Stimulated activated memory B cell treated with anti-CD40 and anti-IgM and Interleukin-4, amounts not matched to agents 10 μg/mL and 1 μg/mL and 100 μg/mL, for 72 hours (primary cell): Measurements from ENCODE around the gene UBN2.
"Not testable (repeated sequence)": the region's sequence is repeated elsewhere in the genome, so short reads cannot be mapped to it uniquely, and the experiment has no call there.

Source experiments
- ATAC-seq: fragments of 150-1000 bp; cut with Tn5 transposase; 2 replicates; pipeline ENCODE4 v1.10.0; 2021
- H3K27ac Mint-ChIP-seq: one replicate; pipeline ENCODE4 v1.8.0; 2022; ENCODE audit warnings: mild to moderate bottlenecking, mixed read lengths
- H3K27me3 Mint-ChIP-seq: one replicate; pipeline ENCODE4 v1.8.0; 2022; ENCODE audit warnings: mixed read lengths
- H3K36me3 Mint-ChIP-seq: one replicate; pipeline ENCODE4 v1.8.0; 2022; ENCODE audit warnings: mixed read lengths
- H3K4me1 Mint-ChIP-seq: one replicate; pipeline ENCODE4 v1.8.0; 2022; ENCODE audit warnings: mixed read lengths
- H3K4me3 Mint-ChIP-seq: one replicate; pipeline ENCODE4 v1.8.0; 2022; ENCODE audit warnings: mild to moderate bottlenecking, moderate library complexity, mixed read lengths
- H3K9me3 Mint-ChIP-seq: one replicate; pipeline ENCODE4 v1.8.0; 2022; ENCODE audit warnings: mixed read lengths

Gene UBN2

DNA sequence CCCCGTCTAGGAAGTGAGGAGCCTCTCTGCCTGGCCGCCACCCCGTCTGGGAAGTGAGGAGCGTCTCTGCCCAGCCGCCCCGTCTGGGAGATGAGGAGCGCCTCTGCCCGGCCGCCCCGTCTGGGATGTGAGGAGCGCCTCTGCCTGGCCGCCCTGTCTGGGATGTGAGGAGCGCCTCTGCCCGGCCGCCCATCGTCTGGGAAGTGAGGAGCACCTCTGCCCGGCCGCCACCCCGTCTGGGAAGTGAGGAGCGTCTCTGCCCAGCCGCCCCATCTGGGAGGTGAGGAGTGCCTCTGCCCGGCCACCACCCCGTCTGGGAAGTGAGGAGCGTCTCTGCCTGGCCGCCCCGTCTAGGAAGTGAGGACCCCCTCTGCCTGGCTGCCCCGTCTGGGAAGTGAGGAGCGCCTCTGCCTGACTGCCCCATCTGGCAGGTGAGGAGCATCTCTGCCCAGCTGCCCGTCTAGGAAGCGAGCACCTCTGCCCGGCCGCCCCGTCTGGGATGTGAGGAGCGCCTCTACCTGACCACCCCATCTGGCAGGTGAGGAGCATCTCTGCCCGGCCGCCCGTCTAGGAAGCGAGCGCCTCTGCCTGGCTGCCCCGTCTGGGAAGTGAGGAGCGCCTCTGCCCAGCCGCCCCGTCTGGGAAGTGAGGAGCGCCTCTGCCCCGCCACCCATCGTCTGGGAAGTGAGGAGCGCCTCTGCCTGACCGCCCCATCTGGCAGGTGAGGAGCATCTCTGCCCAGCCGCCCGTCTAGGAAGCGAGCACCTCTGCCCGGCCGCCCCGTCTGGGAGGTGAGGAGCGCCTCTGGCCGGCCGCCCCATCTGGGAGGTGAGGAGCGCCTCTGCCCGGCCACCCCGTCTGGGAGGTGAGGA, 5.5 kb upstream of the UBN2 start:
- not testable (repeated sequence) for H3K4me1 Mint-ChIP-seq, H3K9me3 Mint-ChIP-seq, ATAC-seq, H3K4me3 Mint-ChIP-seq, H3K27me3 Mint-ChIP-seq, H3K36me3 Mint-ChIP-seq
- peak overlapping the region; percentile 40 for H3K27ac Mint-ChIP-seq

DNA sequence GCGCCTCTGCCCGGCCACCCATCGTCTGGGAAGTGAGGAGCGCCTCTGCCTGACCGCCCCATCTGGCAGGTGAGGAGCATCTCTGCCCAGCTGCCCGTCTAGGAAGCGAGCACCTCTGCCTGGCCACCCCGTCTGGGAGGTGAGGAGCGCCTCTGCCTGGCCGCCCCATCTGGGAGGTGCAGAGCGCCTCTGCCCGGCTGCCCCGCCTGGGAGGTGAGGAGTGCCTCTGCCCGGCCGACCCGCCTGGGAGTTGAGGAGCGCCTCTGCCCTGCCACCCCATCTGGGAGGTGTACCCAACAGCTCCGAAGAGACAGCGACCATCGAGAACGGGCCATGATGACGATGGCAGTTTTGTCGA, 4.9 kb upstream of the UBN2 start:
- H3K9me3 Mint-ChIP-seq = not testable (repeated sequence)

DNA sequence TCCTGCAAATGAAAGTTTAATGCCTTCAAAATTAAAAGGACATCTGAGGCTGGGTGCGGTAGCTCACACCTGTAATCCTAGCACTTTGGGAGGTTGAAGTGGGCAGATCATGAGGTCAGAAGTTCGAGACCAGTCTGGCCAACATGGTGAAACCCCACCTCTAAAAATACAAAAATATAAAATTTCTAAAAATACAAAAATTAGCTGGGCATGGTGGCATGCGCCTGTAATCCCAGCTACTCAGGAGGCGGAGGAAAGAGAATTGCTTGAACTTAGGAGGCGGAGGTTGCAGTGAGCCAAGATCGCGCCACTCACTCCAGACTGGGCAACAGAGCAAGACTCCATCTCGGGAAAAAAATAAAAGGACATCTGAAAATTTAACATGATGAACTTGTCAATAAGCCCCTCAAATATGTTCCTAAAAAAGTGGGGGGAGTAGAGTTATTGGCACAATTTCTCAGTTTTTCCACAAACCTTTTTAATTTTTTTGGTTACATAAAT, 4.0 kb upstream of the UBN2 start:
- not testable (repeated sequence) for H3K36me3 Mint-ChIP-seq, ATAC-seq, H3K4me3 Mint-ChIP-seq, H3K9me3 Mint-ChIP-seq, H3K4me1 Mint-ChIP-seq, H3K27me3 Mint-ChIP-seq, H3K27ac Mint-ChIP-seq

More for the DNA sequence above, 4.9 kb upstream of the UBN2 start:
- H3K4me3 Mint-ChIP-seq, H3K27me3 Mint-ChIP-seq, ATAC-seq, H3K27ac Mint-ChIP-seq, H3K36me3 Mint-ChIP-seq, H3K4me1 Mint-ChIP-seq: not testable (repeated sequence)

DNA sequence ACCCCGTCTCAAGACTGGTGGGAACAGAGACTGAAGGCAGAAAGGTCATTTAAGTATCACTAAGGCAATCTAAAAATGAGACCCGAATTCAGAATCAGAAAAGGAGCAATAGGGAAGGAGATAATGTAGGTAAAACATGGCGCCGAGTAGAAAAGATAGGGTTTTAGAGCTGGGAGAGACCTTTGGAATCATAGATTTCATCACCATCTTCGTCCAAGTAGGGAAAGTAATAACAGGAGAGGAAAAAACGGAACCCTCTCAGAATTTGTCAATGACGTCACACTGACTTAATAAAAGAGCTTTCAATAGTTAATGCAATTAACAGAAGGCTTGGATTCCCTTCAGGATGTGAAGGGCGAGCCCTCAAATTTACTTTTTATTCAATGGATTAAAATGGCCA, 1.0 kb upstream of the UBN2 start:
- H3K4me3 Mint-ChIP-seq = peak overlapping the region; percentile 93
- H3K4me1 Mint-ChIP-seq = peaks cover 16% of the 10 kb centered on the region
- H3K9me3 Mint-ChIP-seq = no peaks in the 10 kb centered on the region
- ATAC-seq = no peak
- peaks cover 5% of the 10 kb centered on the region for H3K36me3 Mint-ChIP-seq
- peaks cover 3% of the 10 kb centered on the region for H3K27me3 Mint-ChIP-seq
- peak overlapping the region; percentile 83 for H3K27ac Mint-ChIP-seq

DNA sequence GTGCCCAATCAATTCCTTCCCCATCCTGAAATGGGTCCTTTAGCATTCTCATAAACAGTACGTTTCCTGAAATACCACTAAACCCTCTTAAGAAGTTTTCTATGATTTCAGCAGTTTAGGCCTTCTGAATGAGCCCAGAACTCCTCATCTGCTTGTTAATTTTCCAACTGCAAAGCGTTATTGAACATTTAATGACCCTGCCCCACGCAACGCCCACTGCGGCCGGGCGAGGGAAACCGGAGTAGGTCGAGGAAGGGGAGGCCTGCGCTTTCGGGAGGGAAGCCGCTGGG, 608 bp upstream of the UBN2 start:
- Mint-ChIP-seq H3K27me3 (no peaks in the 10 kb centered on the region), H3K4me3 (peak overlapping the region; percentile 93), H3K36me3 (peaks cover 5% of the 10 kb centered on the region), H3K4me1 (peaks cover 16% of the 10 kb centered on the region), H3K27ac (peak overlapping the region; percentile 83), H3K9me3 (no peaks in the 10 kb centered on the region)
- ATAC-seq = no peak

DNA sequence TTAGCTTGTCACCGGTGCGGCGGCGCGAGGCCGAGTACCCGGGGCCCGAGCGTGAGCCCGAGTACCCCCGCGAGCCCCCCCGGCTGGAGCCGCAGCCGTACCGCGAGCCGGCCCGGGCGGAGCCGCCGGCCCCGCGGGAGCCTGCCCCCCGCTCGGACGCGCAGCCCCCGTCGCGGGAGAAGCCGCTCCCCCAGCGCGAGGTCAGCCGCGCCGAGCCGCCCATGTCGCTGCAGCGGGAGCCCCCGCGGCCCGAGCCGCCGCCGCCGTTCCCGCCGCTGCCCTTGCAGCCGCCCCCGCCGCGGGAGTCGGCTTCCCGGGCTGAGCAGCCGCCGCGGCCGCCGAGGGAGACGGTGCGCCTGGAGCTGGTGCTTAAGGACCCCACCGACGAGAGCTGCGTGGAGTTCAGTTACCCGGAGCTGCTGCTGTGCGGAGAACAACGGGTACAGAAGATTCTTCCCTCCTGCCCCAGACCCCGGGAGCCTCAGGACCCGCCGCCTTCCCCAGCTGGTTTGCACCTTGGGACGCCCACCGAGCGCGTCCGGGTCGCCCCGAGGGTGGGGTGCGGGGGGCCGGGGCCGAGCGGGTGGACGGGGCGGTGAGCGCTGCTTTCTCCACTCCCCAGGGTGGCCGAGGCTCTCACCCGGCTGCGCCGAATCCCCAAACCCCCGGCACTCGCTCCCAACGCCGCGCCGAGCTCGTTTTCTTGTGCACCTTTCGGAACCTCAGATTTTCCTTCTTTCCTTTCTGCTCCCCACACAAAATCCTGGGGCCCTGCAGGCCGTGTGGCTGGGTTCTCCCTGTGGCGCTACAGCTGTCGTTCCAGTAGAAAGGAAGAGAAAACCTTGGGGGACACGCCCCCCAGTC, 708 bp downstream of the UBN2 start:
- Mint-ChIP-seq H3K27ac (peak overlapping the region; percentile 83), H3K27me3 (no peaks in the 10 kb centered on the region), H3K36me3 (peaks cover 5% of the 10 kb centered on the region), H3K4me3 (peak overlapping the region; percentile 93), H3K4me1 (peaks cover 25% of the 10 kb centered on the region), H3K9me3 (no peaks in the 10 kb centered on the region)
- ATAC-seq = peak; percentile 2

DNA sequence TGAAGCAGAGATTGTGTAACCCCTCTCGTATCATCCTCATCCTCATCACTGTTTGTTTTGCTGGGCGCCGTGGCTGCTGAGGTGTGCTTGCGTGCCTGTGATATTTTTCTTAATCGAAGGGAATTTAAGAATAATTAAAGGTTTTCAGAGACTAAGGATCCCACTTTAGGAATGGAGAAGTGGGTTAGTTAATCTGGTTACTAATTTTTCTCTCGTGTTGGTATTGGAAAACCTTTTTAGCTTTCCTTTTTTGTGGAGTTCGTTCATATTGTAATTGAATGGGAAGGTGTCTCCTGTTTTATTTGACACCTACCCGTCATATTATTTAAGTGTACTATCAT, 1.3 kb downstream of the UBN2 start:
- ATAC-seq = no peak
- no peaks in the 10 kb centered on the region for H3K27me3 Mint-ChIP-seq

DNA sequence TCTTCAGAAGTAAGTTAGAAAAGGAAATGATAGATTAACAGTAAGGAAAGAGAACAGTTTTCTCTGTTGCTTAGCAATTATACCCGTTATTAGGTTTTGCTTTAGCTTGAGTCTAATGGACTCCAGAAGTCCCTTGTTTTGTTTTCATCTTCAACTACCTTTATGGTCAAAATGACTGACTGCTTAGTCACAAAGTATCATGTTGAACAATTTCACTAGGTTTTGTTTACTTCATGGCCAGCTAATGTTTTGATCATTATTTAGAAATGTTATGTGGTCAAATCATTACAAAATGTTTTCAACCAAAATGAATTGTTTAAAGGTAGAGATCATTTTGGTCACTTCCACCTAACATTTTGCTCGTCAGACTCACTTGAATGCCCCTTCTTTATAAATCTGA, 1.9 kb downstream of the UBN2 start:
- no peak overlapping the region for H3K27ac Mint-ChIP-seq
- no peak for ATAC-seq
- H3K27me3 Mint-ChIP-seq = no peaks in the 10 kb centered on the region
- H3K4me1 Mint-ChIP-seq = peaks cover 25% of the 10 kb centered on the region
- H3K4me3 Mint-ChIP-seq = peak overlapping the region; percentile 92
- H3K36me3 Mint-ChIP-seq = peaks cover 12% of the 10 kb centered on the region
- no peaks in the 10 kb centered on the region for H3K9me3 Mint-ChIP-seq

More for the DNA sequence above, 1.3 kb downstream of the UBN2 start:
- Mint-ChIP-seq H3K9me3 (no peaks in the 10 kb centered on the region), H3K4me3 (peak overlapping the region; percentile 92), H3K4me1 (peaks cover 25% of the 10 kb centered on the region), H3K36me3 (peaks cover 6% of the 10 kb centered on the region), H3K27ac (peak overlapping the region; percentile 79)

DNA sequence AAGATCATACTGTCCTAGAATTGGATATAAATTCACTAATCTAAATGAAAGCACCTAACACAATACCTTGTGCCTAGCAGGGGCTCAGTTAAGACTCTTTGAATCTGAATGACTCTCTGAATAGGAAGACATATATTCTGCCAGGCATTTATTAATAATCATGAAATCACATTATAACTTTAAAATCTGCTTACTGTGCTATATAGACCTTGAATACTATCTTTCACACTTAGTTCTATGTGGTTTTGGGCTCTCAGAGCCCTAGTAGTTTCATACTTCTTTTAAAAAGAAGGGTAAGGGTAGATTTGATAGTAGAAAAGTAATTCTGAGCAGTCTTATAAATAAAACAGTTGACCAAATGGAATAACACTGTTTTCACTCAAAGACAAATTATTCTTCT, 10.2 kb downstream of the UBN2 start:
- Mint-ChIP-seq H3K27ac (no peak overlapping the region), H3K4me1 (peaks cover 2% of the 10 kb centered on the region), H3K9me3 (no peaks in the 10 kb centered on the region), H3K4me3 (no peak overlapping the region), H3K36me3 (peaks cover 44% of the 10 kb centered on the region), H3K27me3 (no peaks in the 10 kb centered on the region)
- ATAC-seq = no peak

DNA sequence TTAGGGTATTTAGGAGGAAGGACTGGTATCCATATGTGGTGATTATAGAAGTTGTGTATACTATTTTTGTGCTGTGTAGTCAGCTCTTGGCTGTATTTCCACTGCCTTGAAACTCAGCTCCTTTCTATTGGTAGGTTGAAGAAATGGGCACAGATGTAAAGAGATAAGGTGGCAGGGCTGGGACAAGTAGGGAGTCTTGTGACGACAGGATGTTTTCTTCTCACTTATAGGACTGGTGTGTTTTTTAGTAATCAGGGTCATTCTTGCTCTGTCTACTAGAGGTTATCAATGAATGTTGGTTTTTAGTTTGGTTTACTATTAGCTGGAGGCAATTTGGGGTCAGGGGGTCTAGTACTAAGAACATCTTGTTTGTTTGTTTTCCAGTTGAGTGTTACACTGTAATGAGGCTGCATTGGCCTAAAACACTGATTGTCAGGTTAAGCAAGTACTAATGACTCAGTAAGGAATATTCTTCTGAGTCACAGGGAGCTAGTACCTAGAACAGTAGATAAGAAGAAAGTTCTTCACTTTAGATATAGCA, 11.8 kb downstream of the UBN2 start:
- no peak for ATAC-seq
- Mint-ChIP-seq H3K4me1 (no peaks in the 10 kb centered on the region), H3K4me3 (no peak overlapping the region), H3K27ac (no peak overlapping the region), H3K9me3 (no peaks in the 10 kb centered on the region), H3K36me3 (peaks cover 50% of the 10 kb centered on the region), H3K27me3 (no peaks in the 10 kb centered on the region)

DNA sequence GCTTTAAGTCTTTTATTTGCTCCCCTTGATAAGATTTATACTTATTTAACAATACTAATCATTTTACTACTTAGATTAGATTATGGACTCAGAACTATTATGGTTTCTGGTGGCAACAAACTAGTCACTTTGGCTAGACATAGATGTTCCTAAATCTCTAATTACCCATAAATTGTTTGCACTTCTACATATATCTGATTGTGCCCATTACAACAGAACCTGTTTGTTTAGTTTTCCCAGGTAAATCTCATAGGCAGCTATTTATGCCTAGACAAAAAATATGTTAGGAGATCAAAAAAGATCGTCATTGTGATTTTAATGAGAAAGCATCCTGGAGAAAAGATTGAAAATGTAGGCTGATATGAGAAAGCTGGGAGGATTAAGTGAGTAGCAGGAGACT, 14.4 kb downstream of the UBN2 start:
- Mint-ChIP-seq H3K27ac (no peak overlapping the region), H3K9me3 (no peaks in the 10 kb centered on the region), H3K36me3 (peaks cover 45% of the 10 kb centered on the region), H3K4me3 (no peak overlapping the region), H3K4me1 (no peaks in the 10 kb centered on the region), H3K27me3 (no peaks in the 10 kb centered on the region)
- ATAC-seq = no peak

DNA sequence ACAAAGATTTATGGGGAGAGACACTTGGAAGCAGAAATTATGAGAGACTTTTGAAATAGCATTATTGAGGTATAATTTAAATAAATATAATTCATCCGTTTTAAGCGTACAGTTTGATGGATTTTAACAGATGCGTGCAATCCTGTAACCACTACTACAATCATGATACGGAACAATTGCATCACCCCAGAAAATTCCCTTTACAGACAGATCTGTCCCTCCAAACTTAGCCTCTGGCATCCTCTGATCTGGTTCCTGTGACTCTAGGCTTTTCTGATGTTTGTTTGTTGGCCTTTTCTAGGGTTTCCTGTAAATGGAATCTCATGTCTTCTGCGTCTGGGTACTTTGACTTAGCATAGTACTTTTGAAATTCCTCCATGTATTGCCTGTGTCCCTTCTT, 15.5 kb downstream of the UBN2 start:
- H3K27ac Mint-ChIP-seq = no peak overlapping the region
- H3K9me3 Mint-ChIP-seq = no peaks in the 10 kb centered on the region
- no peak for ATAC-seq
- no peak overlapping the region for H3K4me3 Mint-ChIP-seq
- no peaks in the 10 kb centered on the region for H3K4me1 Mint-ChIP-seq
- peaks cover 50% of the 10 kb centered on the region for H3K36me3 Mint-ChIP-seq
- H3K27me3 Mint-ChIP-seq = no peaks in the 10 kb centered on the region

DNA sequence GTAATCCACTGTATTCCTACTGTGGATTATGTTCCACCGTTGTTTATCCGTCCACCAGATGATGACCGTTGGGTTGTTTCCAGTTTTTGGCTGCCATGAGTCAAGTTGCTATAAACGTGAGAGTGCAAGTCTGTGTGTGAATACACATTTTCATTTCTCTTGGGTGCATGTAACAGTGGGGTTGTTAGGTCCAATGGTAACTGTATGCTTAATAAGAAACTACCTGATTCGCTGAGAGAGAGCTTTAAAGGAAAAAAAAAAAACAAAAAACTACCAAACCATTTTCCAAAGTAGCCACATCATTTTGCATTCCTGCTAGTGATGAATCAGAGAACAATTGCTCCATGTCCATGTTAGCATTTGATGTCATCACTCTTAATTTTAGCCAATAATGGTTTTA, 15.9 kb downstream of the UBN2 start:
- Mint-ChIP-seq H3K27ac (no peak overlapping the region), H3K27me3 (no peaks in the 10 kb centered on the region), H3K4me1 (no peaks in the 10 kb centered on the region), H3K9me3 (no peaks in the 10 kb centered on the region), H3K4me3 (no peak overlapping the region), H3K36me3 (peaks cover 54% of the 10 kb centered on the region)
- ATAC-seq = no peak

DNA sequence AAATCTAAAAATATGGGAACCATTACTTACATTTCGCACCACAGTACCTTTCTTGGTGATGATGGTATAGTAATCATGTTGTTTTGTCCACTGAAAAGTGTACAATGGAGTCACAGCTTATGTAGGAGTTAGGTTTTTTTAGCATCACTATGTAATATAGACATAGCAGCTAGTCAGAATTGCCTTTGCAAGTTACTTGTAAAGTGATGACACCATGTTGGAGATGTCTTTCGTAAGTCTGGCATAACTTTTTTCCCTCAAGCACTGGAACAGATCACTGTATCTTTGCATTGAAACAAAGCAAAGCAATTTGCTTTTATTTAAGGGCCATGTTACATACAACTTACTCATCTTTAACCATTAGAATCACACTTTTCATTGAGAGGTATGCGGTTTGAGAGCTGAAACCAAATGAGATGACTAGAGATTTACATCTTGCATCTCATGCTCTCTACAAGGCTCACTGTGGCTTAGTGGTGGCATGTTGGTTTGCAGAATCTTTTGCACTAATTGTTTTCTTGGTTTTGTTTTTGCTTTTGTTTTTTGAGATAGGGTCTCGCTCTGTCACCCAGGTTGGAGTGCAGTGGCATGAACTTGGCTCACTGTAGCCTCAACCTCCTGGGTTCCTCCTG, 18.3 kb downstream of the UBN2 start:
- ATAC-seq = no peak
- no peak overlapping the region for H3K27ac Mint-ChIP-seq
- H3K27me3 Mint-ChIP-seq = no peaks in the 10 kb centered on the region

DNA sequence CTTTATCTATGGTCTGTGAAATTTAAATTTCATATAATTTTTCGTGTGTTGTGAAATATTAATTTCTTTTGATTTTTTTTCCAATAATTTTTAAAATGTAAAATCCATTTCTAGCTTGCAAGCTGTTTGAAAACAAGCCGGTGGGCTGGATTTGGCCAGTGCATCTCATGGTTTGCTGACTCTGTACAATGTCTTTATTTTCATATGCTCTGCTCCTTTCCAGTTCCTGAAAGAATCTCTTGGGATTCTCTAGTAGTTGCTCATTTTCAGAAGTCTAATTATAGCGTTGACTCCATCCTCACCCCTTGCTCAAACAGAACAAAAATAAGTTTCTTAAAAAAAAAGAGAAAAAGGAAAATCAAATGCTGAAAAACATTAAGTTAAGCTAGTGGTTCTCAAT, 21.4 kb downstream of the UBN2 start:
- Mint-ChIP-seq H3K4me3 (no peak overlapping the region), H3K9me3 (no peaks in the 10 kb centered on the region), H3K27me3 (no peaks in the 10 kb centered on the region), H3K36me3 (peaks cover 39% of the 10 kb centered on the region), H3K27ac (no peak overlapping the region), H3K4me1 (no peaks in the 10 kb centered on the region)
- ATAC-seq = no peak

More for the DNA sequence above, 18.3 kb downstream of the UBN2 start:
- no peaks in the 10 kb centered on the region for H3K9me3 Mint-ChIP-seq
- H3K4me1 Mint-ChIP-seq = no peaks in the 10 kb centered on the region
- H3K36me3 Mint-ChIP-seq = peaks cover 40% of the 10 kb centered on the region
- no peak overlapping the region for H3K4me3 Mint-ChIP-seq
